HG03175 (cell line): ENCODE measurements around the gene NAA50.
A peak's percentile ranks its signal among the peaks of the same experiment; 100 is the strongest.

Source experiments
- ATAC-seq: cut with Tn5 transposase; IDR thresholded peaks from one replicate; pipeline ENCODE4 v1.9.1; 2021; ENCODE audit warnings: mild to moderate bottlenecking, moderate library complexity; ENCODE audit not compliant: unreplicated experiment

The NAA50 gene

GRCh38 chr3:113745756-113746547 lies at the start of gene NAA50:
TSS of gene NAA50 (minus strand) at chr3:113746249. CDS start at chr3:113745949, 300 bp downstream.
- ATAC-seq: peak; percentile 55

GRCh38 chr3:113795693-113796092 lies 49.6 kb upstream of the NAA50 start:
- ATAC-seq: no peak

GRCh38 chr3:113794526-113794925 lies 48.5 kb upstream of the NAA50 start:
- no peak for ATAC-seq

DNA sequence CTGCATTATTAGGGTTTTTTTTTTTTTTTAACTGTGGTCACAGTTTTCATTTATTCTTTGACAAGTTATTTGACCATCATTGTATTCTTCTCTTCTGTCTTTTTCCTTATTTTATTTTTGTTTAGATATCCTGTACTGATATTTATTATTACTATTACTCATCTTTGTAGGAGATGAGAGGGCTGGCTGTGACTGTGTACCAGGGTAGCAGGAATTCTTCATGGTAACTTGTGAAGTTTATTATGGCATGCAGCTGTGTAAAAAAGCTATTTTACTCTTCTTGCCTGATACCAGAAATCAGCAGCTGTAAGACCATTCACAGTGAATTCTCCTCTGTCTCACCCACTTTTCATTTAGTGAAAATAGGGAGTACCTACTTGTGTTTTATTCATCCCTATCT lies 45.3 kb upstream of the NAA50 start:
- ATAC-seq: no peak

GRCh38 chr3:113783980-113784379 lies 37.9 kb upstream of the NAA50 start:
- ATAC-seq: no peak

GRCh38 chr3:113783463-113783862 lies 37.4 kb upstream of the NAA50 start:
- ATAC-seq: peak; percentile 83

GRCh38 chr3:113776564-113776963 lies 30.5 kb upstream of the NAA50 start:
- no peak for ATAC-seq

DNA sequence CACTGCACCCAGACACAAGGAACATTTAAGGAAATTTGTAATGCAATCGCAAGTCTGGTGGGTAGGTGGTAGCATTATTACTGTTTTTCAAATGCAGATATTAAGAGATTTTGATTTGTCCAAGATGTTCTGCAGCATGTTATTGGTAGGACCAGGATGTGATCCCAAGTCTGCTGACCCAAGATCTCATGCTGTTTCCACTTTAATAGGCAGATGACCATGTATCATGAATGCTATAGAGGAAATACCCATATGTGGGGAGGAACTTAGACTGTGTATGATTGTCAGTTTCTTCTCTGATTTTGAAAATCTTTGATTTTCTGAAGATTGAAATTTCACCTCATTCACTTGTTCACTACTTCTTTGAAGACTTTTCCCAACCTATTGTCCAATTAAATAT lies 29.5 kb upstream of the NAA50 start:
- ATAC-seq: no peak

GRCh38 chr3:113773381-113773780 lies 27.3 kb upstream of the NAA50 start:
- no peak for ATAC-seq

DNA sequence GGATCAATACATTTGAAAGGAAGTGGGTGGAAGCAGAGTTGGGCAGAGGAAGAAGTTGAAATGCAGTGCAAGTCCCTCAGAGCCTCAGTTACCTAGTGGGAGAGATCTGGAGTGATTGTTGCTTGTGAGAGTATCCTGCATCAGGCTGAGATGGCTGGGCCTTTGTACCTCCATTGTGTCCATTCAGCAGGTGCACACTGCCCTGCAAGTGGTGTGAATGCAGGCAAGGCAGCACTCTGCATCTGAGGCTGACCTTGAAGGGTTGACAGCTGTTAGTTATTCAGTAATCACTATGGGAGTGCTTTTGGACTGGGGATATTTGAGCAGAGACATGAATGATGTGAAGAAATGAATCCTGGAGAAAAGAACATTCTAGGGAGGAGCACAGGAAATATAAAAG lies 25.9 kb upstream of the NAA50 start:
- no peak for ATAC-seq

DNA sequence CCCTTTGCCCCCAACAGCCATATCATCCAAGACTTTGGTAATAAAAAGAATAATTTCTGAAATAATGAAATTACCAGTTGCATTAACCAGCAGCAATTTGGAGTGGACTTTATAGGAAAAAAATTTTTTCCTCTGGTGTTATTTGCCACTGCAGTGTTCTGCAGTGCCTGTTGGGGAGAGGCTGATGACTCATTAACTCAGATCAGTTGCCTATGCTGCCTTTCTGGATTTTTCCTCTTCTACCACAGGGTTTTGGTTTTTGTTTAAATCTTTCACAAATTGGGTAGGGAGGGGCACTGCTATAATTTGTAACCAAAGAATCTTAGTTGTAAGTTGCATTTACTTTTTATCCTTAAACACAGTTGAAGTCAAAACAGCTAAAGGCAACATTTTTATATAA lies 23.5 kb upstream of the NAA50 start:
- peak; percentile 56 for ATAC-seq

DNA sequence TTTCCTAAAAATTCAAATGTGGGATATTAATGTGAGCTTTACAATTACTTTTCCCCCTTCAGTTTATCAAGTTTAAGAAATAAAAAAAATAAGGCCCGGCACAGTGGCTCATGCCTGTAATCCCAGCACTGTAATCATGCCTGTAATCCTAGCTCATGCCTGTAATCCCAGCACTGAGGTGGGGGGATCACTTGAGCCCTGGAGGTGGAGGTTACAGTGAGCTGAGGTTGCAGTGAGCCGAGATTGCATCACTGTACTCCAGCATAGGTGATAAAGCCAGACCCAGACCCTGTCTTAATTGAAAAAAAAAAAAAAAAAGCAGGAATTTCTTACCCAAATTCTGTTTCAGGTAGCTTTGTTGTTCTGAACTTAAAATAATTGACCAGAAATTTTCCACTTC lies 18.6 kb upstream of the NAA50 start:
- ATAC-seq: no peak

GRCh38 chr3:113758389-113759024 lies 12.5 kb upstream of the NAA50 start:
- no peak for ATAC-seq

- peak; percentile 67 for ATAC-seq
Measured at GRCh38 chr3:113754494-113755159, 8.6 kb upstream of the NAA50 start.

DNA sequence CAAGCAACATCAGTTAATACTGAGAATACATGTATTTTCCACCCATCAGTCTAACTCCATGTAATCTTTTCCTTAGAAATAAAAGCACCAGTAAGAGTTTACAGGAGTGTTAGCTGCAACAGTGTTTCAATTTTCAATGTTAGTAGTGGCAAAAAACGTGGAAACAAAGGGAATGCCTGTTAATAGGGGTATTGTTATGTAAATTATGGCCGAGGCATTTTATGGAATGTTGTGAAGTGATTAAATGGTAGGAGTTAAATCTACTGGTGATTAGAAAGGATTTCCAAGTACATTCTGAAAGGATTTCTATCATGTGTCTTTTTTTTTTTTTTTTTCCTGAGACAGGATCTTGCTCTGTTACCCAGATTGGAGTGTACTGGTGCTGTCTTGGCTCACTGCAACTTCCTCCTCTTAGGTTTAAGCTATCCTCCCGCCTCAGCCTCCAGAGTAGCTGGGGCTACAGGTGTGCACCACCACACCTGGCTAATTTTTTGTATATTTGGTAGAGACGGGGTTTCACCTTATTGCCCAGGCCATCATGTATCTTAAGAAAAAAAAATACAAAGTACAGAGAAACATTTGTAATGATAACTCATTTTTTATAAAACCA lies 7.4 kb upstream of the NAA50 start:
- no peak for ATAC-seq

DNA sequence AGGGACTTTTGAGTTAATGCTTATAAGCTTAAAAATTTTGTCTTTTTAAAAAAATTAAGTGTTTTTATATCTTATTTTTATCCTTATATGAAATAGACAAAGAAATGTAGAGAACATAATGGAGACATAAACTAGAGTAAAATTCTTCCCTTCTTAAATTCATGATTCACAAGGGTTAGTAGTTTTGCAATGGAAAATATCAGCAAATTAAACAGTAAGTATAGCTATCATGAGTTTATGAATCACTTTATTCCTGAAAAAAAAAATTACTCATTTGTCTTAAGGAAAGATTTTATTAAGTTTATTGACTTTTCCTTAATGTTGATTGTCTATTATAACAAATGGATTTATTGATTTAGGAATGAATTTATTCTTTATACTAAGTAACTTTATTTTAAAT lies 5.1 kb upstream of the NAA50 start:
- ATAC-seq: no peak

DNA sequence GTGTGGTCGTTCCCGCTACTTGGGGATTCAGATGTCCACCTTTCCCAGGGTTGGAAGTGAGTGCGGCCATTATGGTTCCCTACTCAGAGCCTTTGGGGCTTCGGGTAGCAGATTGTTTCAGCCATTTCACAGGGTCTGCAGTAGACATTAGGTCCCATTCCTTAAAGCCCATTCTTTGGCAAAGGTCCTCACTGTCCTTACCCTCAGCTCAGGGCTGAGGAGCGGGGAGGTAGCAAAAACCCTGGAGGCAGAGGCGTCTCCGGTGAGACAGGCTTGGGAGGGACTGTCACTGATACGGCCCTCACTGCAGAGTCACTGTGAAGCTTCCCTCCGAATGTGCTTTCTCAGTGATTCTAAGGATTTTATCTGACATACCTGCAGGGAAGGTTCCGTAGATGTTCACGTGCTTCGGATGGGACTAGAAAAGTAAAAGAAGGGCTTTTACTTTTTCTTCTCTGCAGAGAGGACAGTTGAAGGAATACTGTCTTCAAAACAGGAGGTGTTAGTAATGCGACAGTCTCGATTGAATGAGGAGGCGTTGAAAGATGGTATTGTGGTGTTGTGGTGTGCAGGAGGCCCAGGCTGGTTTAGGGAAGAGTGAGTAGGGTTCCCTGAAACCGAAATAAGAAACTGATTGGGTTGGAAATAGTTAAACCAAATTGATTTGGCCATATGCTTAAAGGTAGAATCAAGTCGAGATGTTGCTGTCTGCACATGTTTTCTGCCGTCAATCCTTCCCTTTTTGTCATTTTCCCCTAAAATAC lies 1.4 kb upstream of the NAA50 start:
- no peak for ATAC-seq

DNA sequence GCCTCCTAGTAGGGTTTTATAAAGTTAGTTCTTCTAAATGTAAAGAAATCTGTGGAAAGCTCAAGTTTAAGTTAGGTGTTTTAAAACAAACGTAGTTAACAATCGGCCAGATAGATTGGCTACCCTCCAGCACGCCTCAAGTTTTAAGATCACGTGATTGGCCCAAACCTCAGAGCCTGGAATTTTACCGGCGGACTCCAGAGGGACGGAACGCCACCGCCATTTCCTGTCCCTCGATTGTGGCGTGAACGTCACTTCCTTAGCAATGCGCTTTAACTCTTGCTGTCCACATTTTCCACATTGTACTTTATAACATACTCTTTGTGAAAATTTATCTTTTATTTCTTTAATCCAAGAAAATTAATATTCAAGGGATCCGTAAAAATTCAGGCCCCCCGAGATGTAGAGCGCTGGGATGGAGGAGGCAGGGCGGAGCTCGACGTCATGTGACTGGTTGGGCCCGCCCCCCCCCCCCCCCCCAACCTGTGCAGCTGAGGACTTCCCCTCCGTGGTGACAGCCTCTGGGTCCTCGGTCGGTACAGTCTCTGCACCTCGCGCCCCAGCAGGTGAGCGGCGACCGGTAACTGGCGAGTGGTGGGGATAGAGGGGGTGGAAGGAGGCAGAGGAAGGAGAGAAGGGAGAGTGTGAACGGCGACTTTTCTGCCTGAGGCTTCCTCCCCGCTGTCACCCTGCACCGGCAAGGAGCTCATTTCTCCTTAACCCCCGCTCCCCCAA lies 666 bp upstream of the NAA50 start, which contains the start of gene ATP6V1A:
ATP6V1A (plus strand) TSS at position 488 of the 735 bp plus-strand sequence. CDS start 31,719 bp downstream, outside the sequence.
- peak; percentile 49 for ATAC-seq

DNA sequence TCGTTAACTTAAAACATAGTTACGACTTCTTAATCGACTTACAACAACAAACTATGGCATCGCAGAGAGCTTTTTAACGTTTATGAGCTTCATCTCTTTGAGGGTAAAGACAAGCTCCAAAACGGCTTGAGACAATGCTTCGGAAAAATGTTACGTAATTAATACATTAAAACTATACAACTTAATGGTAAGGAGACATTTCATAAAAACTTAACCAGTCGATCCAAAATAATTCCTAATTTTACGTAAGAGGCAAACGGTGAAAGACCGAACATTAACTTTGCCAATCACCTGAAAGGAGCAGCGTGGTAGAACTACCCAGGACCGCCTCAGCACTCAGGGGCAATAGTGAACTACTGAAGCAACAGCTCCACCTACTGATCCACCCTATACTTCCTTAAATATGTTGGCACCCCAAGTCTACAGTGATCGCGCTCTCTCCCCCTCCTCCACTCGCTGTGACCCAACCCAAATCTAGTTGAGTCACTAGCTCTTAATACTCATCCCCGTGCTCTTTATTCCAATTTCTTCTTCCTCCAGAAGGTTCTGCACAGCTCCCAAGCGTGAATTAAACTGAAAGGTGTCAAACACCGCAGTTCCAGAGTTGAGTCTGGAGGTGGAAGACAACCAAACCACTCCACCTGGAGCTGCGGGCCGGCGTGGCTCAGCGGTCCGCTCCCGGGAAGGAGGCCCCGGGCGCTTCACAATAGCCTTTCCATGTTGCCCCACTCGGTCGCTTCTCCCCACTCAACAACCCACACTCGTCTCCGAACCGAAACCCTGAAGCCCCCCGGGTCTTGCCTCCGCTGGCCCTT lies 901 bp downstream of the NAA50 start:
- ATAC-seq: peak; percentile 62
